HG03378 (cell line): Measurements from ENCODE around the gene CACNA2D3.

Source experiments
- ATAC-seq: cut with Tn5 transposase; IDR thresholded peaks from one replicate; pipeline ENCODE4 v1.9.1; 2021; ENCODE audit warnings: mild to moderate bottlenecking, moderate library complexity; ENCODE audit not compliant: unreplicated experiment

Gene CACNA2D3

DNA sequence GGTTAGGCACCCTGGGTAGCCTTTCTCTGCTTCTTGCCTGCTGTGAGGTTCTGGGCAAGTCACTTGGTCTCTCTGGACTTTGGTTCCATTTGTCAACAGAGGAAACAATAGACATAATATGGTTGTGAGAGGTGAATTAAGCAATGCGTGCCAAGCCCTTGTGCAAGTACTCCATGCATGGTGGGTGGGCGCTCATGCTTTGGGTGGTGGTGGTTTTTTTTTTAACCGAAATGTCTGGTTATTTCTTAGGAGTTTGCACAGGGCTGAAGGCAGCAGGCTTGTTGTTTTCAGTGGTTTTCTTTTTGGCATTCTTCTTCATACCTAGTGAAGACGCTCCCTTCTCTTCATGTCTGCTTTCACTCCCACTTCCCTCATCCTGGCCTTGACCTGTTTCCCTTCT, 889.7 kb downstream of the CACNA2D3 start:
- no peak for ATAC-seq

- ATAC-seq, result no peak
Measured at GRCh38 chr3:55013145-55013925, 891.0 kb downstream of the CACNA2D3 start.

- ATAC-seq, result no peak
Measured at GRCh38 chr3:55014081-55014480, 891.7 kb downstream of the CACNA2D3 start.

DNA sequence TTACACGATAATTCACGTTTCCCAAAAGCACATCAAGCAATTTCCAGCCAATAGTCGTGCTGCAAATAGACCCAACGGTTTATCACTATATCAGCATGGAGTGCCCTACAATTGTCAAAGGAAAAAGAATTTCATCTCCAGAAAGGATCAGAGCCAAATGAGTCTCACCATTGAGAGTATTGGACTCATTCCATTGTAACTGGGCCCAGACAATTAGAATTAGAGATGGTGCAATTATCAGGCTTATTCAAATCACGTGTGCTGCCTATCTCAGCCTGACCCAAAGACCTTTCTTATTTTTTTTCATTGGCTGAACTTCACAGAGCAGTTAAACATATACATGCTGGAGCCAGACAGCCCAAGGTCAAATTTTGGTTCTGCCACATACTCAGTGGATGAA, 892.6 kb downstream of the CACNA2D3 start:
- ATAC-seq, result no peak

GRCh38 chr3:55017876-55018275, 895.5 kb downstream of the CACNA2D3 start:
- no peak for ATAC-seq

- ATAC-seq, result no peak
Measured at GRCh38 chr3:55030938-55031337, 908.6 kb downstream of the CACNA2D3 start.

DNA sequence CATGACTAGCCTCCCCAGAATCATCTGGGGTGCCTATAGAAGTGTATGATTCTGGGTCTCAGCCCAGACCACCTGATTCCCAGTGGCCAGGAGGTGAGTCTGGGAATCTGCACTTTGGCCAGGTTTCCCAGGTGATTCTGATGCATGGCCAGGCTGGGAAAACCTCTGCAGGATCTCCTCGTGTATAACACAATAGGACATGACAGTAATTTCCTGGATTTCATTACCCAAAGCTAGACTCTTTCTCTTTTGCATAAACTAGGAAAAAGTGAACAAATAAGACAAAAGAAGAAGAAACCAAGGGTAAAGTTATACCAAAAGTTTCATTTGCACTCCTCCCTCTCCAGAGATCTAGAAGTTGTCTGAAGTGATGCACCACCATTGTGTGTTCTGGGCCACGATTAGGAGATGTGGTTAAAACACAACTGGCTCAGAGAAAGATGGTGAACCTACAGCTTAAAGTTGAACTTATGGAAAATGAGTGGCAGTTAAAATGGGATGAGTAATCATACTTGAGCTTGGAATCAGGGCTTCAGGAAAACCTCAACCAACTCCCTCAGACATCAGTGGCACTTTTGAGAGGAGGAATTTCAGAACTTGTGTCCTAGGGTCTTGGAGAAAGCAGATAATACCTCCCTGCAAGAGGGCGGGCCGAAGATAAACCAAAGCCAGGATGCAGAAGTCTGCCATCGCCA, 914.7 kb downstream of the CACNA2D3 start:
- no peak for ATAC-seq

DNA sequence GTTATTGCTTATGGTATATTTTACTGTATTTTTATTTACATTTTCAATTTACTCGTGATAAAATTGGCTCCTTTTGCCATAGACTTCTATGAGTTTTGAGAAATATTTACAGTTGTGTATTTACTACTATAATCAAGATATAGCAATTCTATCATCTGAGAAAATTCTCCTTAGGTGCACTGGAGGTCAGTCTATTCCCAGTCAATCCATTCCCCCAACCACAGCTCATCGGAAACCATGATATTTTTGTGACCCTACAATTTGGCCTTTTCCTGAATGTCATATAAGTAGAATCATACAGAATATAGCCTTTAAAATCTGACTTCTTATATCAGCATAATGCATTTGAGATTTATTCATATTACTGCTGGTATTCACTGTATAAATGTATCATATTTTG, 920.2 kb downstream of the CACNA2D3 start:
- no peak for ATAC-seq

GRCh38 chr3:55044486-55044885, 922.1 kb downstream of the CACNA2D3 start:
- ATAC-seq, result no peak

- ATAC-seq, result no peak
Measured at GRCh38 chr3:55059027-55059629, 936.8 kb downstream of the CACNA2D3 start.

DNA sequence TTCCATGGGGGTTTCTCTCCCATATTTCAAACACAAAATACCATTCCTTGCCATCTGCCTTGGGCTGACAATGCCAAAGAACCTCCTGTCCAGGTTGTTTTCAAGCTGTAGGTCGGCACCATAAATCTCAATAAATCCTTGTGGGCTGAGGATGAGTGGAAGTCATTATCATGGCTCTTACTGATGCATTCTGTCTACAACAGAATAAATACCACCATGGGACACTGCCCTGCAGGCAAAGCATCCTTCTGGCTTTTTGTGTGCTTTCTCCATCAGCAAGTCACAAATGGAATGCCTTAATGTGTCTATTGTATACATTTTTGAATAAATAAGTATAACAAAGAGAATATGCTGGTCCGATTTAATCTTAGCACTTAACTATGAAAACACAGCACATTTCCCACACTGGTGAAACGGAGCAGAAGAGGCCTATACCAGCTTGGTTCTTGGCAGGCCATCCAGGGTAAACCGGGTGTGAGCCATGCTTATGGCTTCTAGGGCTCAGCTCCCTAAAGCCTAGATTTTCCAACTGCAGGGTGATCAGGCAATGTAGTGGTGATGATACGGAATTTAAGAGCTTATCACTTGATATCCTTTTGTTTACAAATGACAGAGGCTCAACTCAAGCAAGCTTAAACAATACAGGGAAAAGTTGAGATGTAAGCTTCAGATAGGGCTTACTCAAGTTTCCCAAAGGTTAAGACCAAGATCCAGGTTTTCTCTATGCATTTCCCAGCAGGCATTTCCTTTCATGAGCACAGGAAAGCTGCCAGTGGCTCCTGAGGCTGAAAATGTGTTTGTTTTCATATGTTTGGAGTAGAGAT, 938.8 kb downstream of the CACNA2D3 start:
- ATAC-seq, result no peak

DNA sequence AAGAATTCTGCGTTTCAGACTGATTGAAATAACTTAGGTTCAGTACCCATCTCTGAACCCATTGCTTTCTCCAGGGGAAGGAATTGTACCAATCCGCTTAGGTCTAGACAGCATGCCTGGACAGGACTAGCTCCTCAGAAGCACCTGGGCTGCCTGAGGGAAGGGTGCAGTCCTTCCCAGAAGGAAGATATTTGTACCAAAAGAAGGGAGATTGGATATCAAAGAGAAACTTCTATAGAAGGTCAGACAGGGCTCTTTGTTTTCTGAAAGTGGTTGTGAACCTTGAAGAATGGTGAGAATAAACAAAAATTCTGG, 939.3 kb downstream of the CACNA2D3 start:
- ATAC-seq, result no peak

DNA sequence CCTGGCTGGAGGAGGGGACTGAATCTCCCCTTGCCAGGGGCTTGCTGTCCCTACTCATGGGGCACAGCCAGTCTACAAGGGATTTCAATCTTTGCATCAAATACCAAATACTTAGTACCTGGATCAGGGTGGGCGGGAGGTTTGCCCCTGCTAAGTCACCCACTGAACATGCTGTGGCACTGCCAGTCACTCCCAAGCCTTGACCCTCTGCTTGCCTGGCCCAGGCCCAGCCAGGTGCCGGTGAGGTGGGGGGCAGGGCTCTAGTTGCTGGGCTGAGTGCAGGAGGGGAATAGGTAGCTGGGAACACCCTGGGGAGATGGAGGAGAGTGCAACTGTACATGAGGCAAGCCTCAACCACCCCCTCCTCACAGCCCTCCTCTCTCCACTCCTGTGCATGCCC, 941.8 kb downstream of the CACNA2D3 start:
- no peak for ATAC-seq

DNA sequence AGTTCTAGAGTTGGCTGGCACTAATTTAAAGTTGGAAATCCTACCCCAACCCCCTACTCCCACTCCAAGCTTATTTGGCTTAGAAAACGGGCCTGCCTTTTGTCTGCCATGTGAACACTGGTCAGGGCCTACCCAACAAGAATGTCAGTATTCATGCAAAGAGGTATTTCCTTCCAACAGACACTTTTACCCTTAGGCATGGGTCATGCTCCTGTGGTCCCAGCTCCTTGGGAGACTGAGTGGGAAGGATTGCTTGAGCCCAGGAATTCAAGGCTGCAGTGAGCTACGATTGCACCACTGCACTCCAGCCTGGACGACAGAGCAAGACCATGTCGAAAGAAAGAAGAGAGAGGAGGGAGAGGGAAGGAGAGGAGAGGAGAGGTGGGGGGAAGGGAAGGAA, 943.0 kb downstream of the CACNA2D3 start:
- ATAC-seq, result no peak

GRCh38 chr3:55066551-55067047, 944.2 kb downstream of the CACNA2D3 start:
- no peak for ATAC-seq

GRCh38 chr3:55069950-55070349, 947.6 kb downstream of the CACNA2D3 start:
- no peak for ATAC-seq

GRCh38 chr3:55074796-55075195, 952.4 kb downstream of the CACNA2D3 start:
- ATAC-seq, result no peak

DNA sequence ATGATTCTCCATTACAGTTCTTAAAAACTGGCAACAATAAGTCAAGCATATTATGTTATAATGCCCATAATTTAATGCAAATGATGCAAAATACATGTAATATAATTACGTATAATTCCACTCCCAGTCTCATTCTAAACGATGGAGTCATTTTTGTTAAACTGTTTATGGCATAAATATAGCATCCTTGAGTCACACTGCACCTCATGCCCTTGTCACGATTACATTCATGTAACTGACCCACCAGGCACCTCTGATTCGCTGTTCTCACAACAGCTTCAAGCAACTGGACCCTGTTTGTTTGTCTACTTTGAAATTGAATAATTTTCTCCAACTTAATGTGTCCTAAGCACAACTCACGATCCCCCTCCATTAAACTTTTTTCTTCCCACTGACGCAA, 953.5 kb downstream of the CACNA2D3 start:
- ATAC-seq, result no peak

- ATAC-seq, result no peak
Measured at GRCh38 chr3:55077726-55078125, 955.4 kb downstream of the CACNA2D3 start.

- ATAC-seq, result no peak
Measured at GRCh38 chr3:55078876-55079275, 956.5 kb downstream of the CACNA2D3 start.

DNA sequence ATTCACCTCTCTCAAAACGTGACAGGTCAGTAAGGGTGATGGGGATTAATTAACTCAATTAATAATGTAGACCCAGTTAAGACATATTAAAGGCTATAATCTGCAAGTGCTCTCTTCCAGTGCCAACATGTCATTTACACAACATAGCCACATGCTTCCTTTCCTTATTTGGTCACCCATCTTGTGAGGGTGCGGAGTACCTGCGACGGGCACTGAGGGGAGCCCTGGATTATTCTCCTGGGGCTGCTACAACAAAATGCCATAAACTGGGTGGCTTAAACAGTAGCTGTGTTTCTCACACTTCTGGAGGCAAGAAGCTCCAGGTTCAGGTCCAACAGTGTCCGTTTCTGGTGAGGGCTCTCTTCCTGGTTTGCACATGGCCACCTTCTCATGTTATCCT, 962.9 kb downstream of the CACNA2D3 start:
- ATAC-seq, result no peak
